HG03135 (cell line): ENCODE results near the gene MYMK.

Experiments
- ATAC-seq: cut with Tn5 transposase; IDR thresholded peaks from one replicate; pipeline ENCODE4 v1.9.1; 2021; ENCODE audit warnings: mild to moderate bottlenecking, moderate library complexity; ENCODE audit not compliant: unreplicated experiment

Gene MYMK

DNA sequence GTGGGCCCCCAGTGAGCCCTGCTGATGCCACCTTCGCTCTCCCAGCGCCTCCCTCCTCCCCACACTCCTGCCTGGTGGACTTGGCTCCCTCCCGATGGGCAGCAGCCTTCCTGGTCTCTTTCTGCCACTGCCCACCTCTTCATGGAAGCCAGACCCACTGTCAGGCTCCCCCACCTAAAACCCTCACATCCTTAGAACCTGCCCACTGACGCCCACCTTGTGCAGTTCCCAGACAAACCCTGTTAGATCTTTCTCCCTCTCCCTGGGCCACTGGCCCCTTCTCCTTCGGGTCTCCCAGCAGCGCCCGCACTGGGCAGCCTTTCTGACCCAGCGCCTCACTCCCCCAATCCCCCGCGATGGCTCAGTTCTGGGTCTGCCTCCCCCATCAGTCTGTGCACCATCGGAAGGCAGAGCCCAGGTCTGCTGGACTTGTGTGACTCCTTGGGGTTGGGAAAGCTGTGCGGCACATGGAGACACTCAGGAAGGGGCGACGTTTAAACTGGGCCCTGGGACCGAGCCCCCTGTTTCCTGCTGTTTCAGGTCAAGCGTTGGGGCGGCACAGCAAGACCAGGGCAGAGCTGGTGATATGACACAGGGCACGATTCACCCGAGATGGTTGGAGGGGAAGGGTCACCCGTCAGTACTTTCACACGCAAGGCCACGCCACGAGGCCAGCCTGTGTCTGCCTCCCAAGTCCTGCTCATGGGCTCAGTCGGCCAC lies 17.4 kb downstream of the MYMK start:
- ATAC-seq = no peak

DNA sequence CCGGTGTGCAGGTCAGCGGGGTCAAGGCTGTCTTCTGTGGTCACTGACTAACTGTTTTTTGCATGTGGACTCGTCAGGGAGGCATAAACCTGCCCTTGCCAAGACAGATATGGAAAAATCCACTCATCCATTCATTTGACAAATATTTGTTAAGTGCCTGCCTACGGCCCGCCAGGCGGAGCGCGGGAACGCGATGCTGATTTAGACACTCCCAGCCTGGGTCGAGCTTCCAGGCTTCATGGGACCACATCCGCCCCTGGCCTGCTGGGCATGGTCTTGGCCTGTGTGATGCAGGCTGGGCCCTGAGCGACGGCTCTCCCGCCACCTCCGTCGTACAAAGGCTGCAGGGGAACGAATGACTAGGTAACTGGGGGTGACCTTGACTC lies 18.1 kb downstream of the MYMK start:
- no peak for ATAC-seq

DNA sequence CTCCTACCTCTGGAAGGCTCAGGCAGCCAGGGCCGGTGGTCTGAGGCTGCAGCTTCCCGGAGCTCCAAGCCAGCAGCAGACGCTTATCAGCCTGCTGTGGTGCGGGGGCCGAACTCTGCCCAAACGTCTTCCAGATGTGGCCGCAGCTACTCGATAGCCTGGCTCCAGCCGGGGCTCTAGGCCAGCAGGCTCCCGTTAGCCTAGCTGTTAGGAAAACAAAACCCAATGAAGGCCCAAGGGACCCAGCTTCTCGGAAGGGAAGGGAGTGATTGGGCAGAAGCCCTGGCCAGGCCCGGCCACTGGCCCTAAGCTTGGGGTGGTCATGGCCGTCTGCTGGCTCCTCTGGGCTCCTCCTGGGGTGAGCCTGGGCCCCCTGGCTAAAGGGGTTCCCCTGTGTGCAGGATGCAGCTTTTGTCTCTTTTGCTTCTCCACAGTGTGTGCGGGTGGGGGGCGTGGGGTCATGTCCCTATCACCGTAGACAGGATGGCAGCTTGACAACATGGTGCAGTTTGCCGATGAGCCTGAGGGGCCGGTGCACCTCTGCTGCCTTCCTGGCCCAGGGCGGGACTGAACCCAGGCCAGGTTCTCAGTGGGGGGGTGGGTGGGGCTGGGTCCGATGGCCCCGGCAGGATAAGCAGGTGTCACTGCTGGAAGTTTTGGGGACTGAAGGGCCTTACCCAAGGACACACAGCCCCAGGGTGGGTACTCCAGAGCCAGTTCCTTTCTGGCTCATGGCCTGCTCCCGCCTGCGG lies 18.7 kb downstream of the MYMK start:
- no peak for ATAC-seq

DNA sequence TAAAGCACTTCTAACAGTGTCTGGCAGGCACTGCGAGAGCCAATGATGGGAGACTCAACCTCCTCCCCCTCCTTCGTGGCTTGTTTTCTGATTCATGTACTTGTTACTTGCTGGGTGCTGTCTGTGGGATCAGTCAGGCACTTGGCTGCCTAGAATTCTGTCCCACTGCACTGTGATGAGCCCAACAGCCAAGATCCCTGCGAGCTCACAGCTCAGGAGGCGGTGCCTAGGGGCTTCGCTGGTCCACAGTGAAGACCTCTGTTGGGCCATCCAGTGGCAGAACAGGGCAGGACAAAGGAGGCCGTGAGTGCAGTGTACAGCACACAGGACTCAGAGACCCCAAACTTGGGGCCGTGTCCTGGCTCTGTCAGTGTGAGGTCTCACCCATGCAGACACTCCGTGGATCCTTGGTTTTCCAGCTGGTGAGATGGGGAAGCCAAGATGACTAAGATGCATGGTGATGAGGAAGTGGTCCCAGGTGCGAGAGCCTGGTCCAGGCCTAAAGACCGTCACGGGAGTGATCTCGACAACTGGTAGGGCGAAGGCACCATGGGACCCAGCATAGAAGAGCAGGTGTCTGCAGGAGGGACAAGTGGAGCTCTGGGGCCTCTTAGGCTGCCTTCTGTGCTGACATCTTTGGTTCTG lies 19.5 kb downstream of the MYMK start:
- no peak for ATAC-seq

DNA sequence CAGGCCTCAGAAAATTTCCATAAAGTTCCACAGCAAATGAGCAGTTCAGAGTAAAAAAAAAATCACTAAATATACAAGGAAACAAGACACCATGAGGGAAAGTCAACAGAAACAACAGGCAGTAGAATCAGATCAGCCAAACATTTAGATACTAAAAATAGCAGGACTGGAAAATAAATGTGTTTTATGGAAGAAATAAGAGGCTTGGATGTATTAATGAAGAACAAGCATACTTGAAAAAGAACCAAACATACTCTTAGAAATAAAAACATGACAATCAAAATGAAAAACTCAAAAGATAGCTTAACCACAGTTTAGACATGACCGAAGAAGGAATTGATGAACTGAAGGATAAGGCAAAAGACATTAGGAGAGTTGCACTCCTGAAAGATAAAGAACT lies 22.6 kb downstream of the MYMK start:
- no peak for ATAC-seq

DNA sequence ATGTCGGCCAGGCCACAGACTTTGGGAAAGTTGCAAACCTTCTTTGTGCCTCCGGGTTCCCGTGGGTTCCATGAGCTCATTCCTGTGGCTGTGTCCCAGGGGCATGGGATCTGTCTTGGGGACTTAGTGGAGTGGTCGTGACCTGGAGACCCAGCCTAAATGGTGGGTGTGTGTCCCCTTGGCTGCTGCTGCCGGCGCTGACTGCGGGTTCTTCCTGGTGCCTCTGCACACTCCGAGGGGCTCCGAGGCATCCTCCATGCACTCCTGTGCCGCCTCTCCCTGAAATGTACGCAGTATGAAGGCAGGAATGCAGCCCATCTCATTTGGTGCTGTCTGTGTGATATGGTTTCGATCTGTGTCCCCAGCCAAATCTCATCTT lies 24.9 kb downstream of the MYMK start:
- no peak for ATAC-seq

DNA sequence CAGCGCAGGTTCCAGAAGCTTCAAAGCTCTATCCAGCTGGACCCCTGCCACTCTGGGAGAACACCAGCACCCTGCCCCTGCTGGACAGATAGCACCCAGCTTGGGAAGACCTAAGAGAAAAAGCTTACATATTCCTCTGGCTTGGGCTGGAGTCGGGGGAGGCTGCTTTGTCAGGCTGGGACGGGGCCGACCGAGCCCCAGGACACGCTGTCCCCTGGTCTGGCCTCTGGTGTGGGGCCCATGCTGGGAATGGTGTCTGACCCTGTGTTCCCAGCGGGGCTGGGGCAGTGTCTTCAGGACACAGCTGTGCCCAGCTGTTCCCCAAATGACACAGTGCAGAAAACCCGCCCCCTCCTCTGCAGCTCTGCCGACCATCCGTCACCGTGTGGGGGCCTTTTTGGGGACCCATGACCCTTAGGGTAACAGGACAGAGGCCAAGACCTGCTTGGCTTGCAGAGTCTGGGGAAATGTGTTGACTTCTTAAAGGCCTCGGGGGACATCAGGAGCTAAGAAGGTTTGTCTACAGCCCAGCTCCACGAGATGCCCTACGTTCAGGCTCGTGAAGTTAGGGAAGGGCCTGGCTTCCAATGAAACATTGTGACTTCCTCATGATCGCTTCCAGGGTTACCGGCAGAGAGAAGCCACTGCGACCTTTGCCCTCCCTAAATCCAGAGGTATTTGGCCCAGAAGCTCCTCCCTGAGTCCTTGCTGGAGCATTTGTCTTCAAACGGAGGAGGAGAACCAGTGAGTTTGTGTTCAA lies 25.4 kb downstream of the MYMK start:
- ATAC-seq = no peak

DNA sequence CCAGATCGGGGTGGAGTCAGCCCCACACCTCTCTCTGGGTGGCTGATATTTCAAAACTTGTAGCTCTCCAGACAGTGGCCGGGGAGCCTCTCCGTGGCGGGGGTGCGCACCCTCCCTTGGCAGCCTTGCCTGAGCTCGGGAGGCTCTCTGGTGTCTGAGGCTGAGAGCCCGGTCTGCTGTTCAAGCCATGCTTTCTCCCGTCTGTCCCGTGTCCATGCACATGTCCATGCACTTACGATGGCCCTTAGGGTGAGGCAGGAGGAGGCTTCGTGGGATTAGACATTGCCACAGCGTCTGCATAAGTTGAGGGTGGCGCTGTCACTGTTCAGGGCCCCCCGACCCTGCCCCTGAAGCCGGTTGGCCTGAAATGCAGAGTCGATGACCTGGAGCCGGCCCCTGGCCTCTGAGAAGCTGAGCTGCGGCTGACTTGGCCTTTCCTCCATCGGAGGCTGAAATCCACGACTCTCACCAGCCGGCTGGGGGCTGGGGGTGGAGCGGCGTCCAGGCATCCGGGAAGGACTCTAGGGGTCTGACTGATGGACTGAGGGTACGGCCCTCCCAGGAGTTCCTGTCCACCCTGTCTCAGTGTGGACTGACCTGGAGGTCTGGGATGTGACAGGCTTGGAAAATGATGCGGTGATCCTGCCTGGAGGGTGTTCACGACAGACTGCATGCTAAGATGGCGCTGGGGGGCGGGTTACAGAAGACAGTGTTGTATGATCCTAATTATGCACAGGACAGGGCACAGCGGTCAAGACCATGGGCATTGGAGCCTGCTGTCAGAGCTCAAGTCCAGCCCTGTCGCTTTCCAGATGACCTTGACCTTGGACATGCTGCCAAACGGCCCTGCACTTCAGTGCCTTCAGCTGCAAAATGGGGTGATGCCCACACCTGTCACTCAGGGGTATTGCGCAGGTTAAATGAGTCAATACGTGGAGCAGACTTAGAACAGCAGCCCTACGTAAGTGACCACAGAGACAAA lies 27.6 kb downstream of the MYMK start:
- ATAC-seq = no peak

DNA sequence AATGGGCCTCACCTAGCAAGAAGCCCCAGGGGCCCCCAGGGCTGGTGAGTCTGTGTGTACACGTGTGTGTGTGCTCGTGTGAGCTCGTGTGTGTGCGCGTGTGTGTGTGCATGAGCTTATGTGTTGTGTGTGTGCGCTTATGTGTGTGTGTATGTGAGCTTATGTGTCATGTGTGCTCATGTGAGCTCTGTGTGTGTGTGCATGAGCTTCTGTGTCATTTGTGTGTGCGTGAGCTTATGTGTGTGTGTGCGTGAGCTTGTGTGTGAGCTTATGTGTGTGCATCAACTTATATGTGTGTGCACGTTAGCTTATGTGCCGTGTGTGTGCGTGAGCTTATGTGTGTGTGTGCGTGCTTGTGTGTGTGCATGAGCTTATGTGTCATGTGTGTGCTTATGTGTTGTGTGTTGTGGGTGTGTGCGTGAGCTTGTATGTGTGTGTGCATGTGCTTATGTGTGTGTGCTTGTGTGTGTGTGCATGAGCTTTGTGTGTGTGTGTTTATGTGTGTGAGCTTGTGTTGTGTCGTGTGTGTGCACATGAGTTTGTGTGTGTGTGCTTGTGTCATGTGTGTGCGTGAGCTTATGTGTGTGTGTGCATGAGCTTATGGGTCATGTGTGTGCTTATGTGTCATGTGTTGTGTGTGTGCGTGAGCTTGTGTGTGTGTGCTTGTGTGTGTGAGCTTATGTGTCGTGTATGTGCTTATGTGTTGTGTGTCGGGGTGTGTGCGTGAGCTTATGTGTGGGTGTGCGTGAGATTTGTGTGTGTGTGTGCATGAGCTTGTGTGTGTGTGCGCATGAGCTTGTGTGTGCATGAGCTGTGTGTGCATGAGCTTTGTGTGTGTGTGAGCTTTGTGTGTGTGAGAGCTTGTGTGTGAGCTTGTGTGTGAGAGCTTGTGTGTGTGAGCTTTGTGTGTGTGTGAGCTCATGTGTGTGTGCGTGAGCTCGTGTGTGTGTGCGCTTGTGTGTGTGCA lies 29.1 kb downstream of the MYMK start:
- ATAC-seq = no peak

DNA sequence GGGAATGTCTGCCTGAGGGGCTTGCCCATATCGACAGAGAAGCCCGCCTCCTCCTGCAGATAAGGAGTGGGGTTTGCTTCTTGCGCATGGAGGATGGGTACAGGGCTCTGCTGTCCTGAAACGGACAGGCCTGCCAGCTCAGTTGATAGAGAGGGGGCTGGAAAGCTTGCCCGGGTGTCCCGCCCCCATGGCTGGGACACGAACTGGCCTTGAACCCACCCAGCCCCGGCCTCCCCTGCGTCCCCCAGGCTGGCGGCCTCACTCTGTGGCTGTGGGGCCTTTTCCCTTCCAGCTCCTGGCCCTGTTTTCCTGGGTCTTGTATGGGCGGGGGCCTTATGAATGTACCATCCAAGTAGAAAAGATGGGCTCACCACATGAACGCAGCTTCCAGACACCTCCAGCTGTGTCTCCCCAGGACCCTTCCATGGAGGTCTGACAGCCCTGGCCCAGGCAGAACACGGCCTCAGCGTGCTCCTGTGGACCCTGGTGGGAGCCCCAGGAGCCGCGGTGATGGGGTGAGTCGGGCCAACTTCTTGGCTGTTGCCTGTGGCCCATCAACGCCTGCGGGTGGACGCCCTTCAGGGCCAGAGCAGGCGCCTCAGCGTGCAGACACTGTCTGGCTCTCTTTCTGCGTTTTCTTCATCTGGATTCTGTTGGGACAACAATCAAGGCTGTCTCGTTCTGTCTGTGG lies 30.0 kb downstream of the MYMK start:
- no peak for ATAC-seq

DNA sequence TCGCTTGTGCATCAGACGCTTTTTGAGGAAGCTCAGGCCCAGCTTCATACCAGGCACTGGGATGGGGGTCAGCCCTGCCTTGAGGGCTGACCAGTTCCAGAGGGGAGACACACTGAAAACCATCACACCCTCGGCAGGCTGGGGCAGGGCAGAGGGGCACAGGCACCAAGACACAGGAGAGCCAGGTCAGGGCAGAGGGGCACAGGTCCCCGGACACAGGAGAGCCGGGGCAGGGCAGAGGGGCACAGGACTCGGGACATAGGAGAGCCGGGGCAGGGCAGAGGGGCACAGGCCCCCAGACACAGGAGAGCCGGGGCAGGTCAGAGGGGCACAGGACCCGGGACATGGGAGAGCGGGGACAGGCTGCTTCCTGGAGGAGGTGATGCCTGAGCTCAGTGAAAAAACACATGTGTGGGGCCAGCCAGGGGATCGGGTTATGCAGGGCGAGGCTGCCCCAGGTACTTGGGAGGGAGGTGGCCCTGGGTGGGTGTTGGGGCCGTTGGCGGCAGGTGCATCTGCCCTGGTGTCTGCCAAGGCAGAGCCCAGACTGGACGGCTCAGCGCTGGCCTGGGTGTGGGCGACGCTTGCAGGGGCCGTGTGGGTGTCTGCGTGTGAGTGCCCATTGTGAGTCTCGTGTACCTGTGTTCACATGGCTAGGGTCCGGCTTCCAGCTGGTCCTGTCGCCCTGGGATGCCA lies 30.8 kb downstream of the MYMK start:
- ATAC-seq = no peak

DNA sequence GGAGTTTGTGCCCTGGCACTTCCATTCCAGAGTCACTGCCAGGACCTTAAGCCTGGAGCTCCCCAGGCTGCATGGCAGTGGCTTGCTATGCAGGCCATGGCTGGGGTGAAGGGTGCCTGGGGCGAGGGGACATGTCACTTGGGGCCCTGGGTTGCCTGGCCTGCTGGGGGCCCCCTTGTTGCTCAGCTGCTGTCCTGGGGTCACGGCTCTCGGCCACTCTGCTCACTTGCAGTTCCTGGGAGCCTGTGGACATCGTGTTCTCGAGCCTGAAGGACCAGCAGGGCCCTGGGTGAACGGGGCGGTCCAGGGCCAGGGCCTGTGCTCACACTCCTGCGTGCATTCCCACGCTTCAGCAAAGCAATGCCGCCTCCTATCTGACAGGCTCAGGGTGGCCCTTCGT lies 31.3 kb downstream of the MYMK start:
- ATAC-seq = no peak

DNA sequence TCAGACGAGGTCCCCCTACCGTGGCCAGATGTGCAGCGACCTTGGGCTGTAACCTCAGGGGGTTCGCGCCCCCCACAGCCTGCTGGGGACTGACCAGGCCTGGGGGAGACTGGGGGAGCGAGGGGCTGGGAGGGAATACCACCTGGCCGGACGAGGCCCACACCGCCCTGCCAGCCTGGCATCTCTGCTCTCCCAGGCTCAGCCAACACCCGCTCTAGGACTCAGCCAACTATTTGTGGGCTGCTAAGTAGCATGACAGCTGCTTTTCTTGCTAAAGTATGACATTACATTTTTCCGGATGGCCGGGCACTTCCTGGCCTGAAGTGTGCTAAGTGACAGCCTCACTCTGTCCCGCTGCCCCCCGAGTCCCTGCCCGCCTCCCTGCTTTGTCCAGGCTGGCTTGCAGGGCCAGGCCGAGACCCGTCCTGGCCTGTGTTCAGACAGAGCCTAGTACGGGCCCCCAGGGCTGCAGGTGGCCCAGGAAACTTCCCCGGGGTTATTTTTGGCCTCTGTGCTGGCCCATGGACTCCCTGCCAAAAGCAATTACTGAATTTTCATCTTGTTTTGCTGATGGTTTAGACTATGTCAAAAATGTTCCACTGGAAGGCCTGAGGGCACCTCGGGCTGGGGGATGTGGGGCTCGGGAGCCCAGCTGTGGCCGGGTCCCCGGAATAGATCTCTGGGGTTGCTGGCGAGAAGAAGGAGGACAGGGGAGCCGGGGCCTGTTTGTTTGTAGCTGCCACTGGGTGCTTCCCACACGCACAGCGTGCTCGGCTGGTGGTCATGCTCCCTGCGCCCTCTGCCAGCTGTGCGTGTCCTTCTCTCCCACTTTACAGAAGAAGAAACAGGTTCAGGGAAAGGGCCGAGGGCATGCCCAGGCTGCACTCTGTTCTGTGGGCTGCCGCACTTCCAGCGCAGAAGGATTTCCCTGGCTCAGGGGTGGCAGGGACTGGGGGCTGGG lies 32.4 kb downstream of the MYMK start:
- no peak for ATAC-seq

DNA sequence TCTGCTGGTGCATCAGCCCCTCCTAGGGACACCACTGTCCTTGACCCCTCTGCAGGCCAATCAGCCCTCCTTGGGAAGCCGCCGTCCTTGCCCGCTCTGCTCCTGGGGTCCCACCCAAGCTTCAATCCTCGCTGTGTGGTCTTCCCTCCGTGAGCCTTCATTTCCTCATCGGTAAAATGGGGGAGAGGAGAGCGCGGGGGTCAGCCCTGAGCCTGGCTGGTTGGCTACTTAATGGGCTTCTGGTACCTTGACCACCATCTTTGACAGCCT lies 33.2 kb downstream of the MYMK start:
- ATAC-seq = no peak

DNA sequence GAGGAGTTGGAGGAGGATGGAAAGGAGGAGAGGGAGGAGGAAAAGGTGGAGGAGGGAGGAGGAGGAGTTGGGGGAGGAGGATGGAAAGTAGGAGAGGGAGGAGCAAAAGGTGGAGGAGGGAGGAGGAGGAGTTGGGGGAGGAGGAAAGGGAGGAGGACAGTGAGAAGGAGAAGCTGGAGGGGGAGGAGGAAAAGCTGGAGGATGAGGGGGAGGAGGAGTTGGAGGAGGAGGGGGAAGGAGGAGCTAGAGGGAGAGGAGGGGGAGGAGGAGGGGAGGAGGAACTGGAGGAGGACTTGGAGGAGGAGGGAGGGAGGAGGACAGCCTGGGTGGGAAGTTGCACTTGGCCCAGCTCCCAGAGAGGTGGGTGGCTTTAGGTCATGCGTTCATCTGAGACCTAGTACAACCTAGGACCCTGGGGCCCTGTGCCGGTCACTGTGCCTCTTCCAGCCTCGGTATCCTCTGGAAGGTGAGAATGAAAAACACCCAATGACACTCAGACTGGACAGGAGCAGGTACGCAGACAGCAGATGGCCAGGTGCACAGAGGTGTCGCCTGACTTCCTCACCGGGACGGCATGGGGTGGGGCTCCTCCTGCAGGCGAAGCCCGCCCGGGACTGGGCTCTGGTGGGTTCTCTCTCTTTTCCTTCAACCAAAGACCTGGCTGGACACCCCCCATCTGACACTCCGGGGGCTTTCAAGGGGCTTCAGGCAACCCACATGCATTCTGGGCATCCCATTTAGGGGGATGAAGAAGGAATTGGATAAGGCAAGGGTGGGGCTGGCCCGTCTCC lies 33.7 kb downstream of the MYMK start:
- no peak for ATAC-seq

DNA sequence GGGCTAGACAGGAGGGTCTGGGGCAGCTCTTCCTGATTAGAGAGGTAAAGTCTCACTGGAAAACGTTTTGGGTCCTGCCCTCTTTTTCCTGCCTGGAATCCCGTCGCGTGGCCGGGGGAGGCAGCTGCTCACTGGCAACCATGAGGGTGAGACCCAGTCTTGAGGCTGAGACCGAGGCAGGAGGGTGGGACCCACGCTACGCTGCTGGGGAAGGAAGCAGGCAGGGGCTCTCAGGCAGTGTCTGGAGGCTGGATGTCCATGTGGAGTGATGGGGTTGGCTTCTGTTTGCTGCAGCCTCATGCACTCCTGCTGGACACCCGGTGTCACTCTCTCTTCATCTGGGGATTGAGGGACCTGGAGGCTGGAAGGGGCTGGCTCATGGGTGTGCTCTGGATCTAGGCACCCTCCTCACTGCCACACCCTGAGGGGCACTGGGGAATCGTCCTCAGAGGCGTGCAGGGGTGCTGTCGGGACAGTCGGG lies 34.5 kb downstream of the MYMK start:
- no peak for ATAC-seq
